Erythroblast (primary cell): ENCODE data around the gene RMP24.

Experiments
- GATA1 ChIP-seq: IDR thresholded peaks from 2 replicates; pipeline ENCODE4 v1.6.1; 2011; ENCODE audit warnings: low read depth, mild to moderate bottlenecking, control low read depth, low read length, moderate library complexity
- POLR2A ChIP-seq: IDR thresholded peaks from 2 replicates; pipeline ENCODE4 v1.6.1; 2011; ENCODE audit warnings: mild to moderate bottlenecking, low read length

GRCh38 chr18:36006997-36007396 is 34.5 kb downstream of the RMP24 start:
- TF ChIP-seq GATA1 (no peak), POLR2A (no peak)
